Neural cell (in vitro differentiated cells): ENCODE results near the gene ENKD1.

Experiments
- CTCF ChIP-seq: fragments of 450-650 bp; IDR thresholded peaks from 2 replicates; pipeline ENCODE4 v1.5.1; 2014; ENCODE audit warnings: antibody characterized with exemption, mild to moderate bottlenecking, moderate library complexity; ENCODE audit not compliant: poor library complexity, severe bottlenecking
- EZH2 ChIP-seq: fragments of 200-600, 300-800 bp; shearing (Covaris generic), sonication (generic); IDR thresholded peaks from 2 replicates; pipeline ENCODE4 v1.6.1; 2014; ENCODE audit warnings: antibody characterized with exemption, low read length, borderline replicate concordance, mild to moderate bottlenecking; ENCODE audit not compliant: insufficient read depth, poor library complexity, severe bottlenecking
- RAD21 ChIP-seq: fragments of 450-650 bp; conservative IDR thresholded peaks from 2 replicates; pipeline ENCODE4 v1.6.1; 2014; ENCODE audit warnings: antibody characterized with exemption, mild to moderate bottlenecking, moderate library complexity
- TAF1 ChIP-seq: IDR thresholded peaks from 2 replicates; pipeline ENCODE4 v1.6.1; 2012; ENCODE audit warnings: low read depth

GRCh38 chr16:67659675-67660563 is 6.6 kb downstream of the ENKD1 start, which contains the start of gene ACD:
- TF ChIP-seq TAF1 = peak; percentile 85
- TF ChIP-seq CTCF = peak; percentile 18
- TF ChIP-seq EZH2 = no peak
- no peak for TF ChIP-seq RAD21
